CD4-positive, CD25-positive, alpha-beta regulatory T cell (primary cell): ENCODE measurements around the gene ALG14. TPM values are rescaled to one million over a fixed set of nuclear protein-coding genes. Genes with fewer than 3 reads are reported as not detected.

Experiments used
- ATAC-seq, 2 donors: fragments of 150-1000 bp; cut with Tn5 transposase; one replicate each; pipeline ENCODE4 v1.10.0; 2021; ENCODE audit warnings: low read depth in 2 of 2, moderate number of reproducible peaks in 2 of 2, moderate library complexity in 1 of 2
- DNase-seq, 3 donors: peaks; one replicate each; pipeline versions ENCODE4 v3.0.0 to v3.0.0-alpha.2; 2012 to 2022; ENCODE audit warnings: mixed read lengths in 1 of 3
- H3K27ac ChIP-seq: one replicate; pipeline ENCODE4 v1.7.0; 2013; ENCODE audit warnings: mild to moderate bottlenecking, low read length; ENCODE audit not compliant: insufficient read depth, poor library complexity, severe bottlenecking
- H3K27me3 ChIP-seq: one replicate; pipeline ENCODE4 v1.7.0; 2013; ENCODE audit warnings: low read length; ENCODE audit not compliant: control insufficient read depth, insufficient read depth
- H3K36me3 ChIP-seq: one replicate; pipeline ENCODE4 v1.7.0; 2013; ENCODE audit warnings: mild to moderate bottlenecking, low read length, moderate library complexity; ENCODE audit not compliant: control insufficient read depth, insufficient read depth
- H3K4me1 ChIP-seq: 2 replicates; pipeline ENCODE4 v1.7.0; 2013; ENCODE audit warnings: mild to moderate bottlenecking, low read length; ENCODE audit not compliant: insufficient read depth, control insufficient read depth, poor library complexity, severe bottlenecking
- H3K4me3 ChIP-seq: one replicate; pipeline ENCODE4 v1.7.0; 2013; ENCODE audit warnings: low read depth, mild to moderate bottlenecking, low read length, moderate library complexity
- H3K9me3 ChIP-seq, 2 experiments: 1 replicate in 1 of 2; 2 replicates in 1 of 2; pipeline ENCODE4 v1.7.0; 2013; ENCODE audit warnings: low read length in 2 of 2, mild to moderate bottlenecking in 1 of 2, moderate library complexity in 1 of 2; ENCODE audit not compliant: control insufficient read depth in 2 of 2
- H3K27ac Mint-ChIP-seq, 3 donors: one replicate each; pipeline ENCODE4 v1.8.0; 2020 to 2022; ENCODE audit warnings: mild to moderate bottlenecking in 3 of 3, mixed read lengths in 3 of 3, moderate library complexity in 2 of 3
- H3K27me3 Mint-ChIP-seq: one replicate; pipeline ENCODE4 v1.8.0; 2022; ENCODE audit warnings: mild to moderate bottlenecking, mixed read lengths
- H3K36me3 Mint-ChIP-seq: one replicate; pipeline ENCODE4 v1.8.0; 2020; ENCODE audit warnings: mixed read lengths
- H3K4me1 Mint-ChIP-seq, 4 donors: one replicate each; pipeline ENCODE4 v1.8.0; 2020 to 2022; ENCODE audit warnings: mixed read lengths in 4 of 4, mild to moderate bottlenecking in 1 of 4
- H3K4me3 Mint-ChIP-seq, 4 donors: one replicate each; pipeline ENCODE4 v1.8.0; 2020 to 2022; ENCODE audit warnings: mild to moderate bottlenecking in 4 of 4, mixed read lengths in 4 of 4, moderate library complexity in 3 of 4
- H3K9me3 Mint-ChIP-seq, 7 donors: one replicate each; pipeline ENCODE4 v1.8.0; 2020 to 2022; ENCODE audit warnings: mixed read lengths in 7 of 7, mild to moderate bottlenecking in 3 of 7, moderate library complexity in 2 of 7
- polyA plus RNA-seq, 4 donors: library from polyadenylated mRNA; unstranded; fragments of 300-500 nt; fragmentation: Illumina TruSeq; gene quantifications; one replicate each; pipeline ENCODE4 v1.2.3, GENCODE V29; 2021
- total RNA-seq: library from RNA; stranded (reverse); gene quantifications from one replicate; pipeline ENCODE4 v1.2.3, GENCODE V29; 2022

Gene ALG14
- total and polyA plus RNA-seq, 5 donors from 2014 or later = 1.2 to 11.0 (median 5.7) TPM

GRCh38 chr1:95018602-95019369, 54.0 kb downstream of the ALG14 start:
- Histone ChIP-seq H3K36me3 (no peaks in the 10 kb centered on the region), H3K27me3 (no peaks in the 10 kb centered on the region), H3K9me3 (no peaks in the 10 kb centered on the region), H3K27ac (no peak overlapping the region), H3K4me3 (no peak overlapping the region), H3K4me1 (no peaks in the 10 kb centered on the region)
- Mint-ChIP-seq H3K36me3 (peaks cover 21% of the 10 kb centered on the region), H3K27me3 (no peaks in the 10 kb centered on the region), H3K27ac (no peak overlapping the region), H3K4me3 (no peak overlapping the region), H3K9me3 (no peaks in the 10 kb centered on the region), H3K4me1 (no peaks in the 10 kb centered on the region)
- DNase-seq = no peak
- ATAC-seq = no peak

- no peaks in the 10 kb centered on the region for H3K27me3 ChIP-seq
- Mint-ChIP-seq H3K9me3 (no peaks in the 10 kb centered on the region), H3K27me3 (no peaks in the 10 kb centered on the region), H3K27ac (no peak overlapping the region), H3K4me3 (no peak overlapping the region), H3K4me1 (no peaks in the 10 kb centered on the region), H3K36me3 (peaks cover 21% of the 10 kb centered on the region)
- H3K36me3 ChIP-seq = no peaks in the 10 kb centered on the region
- DNase-seq (no peak), ATAC-seq (no peak)
- no peaks in the 10 kb centered on the region for H3K9me3 ChIP-seq
- no peak overlapping the region for H3K4me3 ChIP-seq
- H3K27ac ChIP-seq = no peak overlapping the region
- no peaks in the 10 kb centered on the region for H3K4me1 ChIP-seq
Measured at GRCh38 chr1:95017775-95018174, 55.0 kb downstream of the ALG14 start.

GRCh38 chr1:95015076-95015475, 57.7 kb downstream of the ALG14 start:
- no peak overlapping the region for H3K4me3 ChIP-seq
- H3K36me3 ChIP-seq = no peaks in the 10 kb centered on the region
- no peak for ATAC-seq
- peaks cover 6% of the 10 kb centered on the region for H3K36me3 Mint-ChIP-seq
- no peak for DNase-seq
- H3K9me3 Mint-ChIP-seq = no peaks in the 10 kb centered on the region
- H3K27me3 ChIP-seq = no peaks in the 10 kb centered on the region
- no peaks in the 10 kb centered on the region for H3K9me3 ChIP-seq
- H3K4me1 ChIP-seq = no peaks in the 10 kb centered on the region
- H3K27ac ChIP-seq = no peak overlapping the region
- no peak overlapping the region for H3K4me3 Mint-ChIP-seq
- no peak overlapping the region for H3K27ac Mint-ChIP-seq
- H3K4me1 Mint-ChIP-seq = no peaks in the 10 kb centered on the region
- no peaks in the 10 kb centered on the region for H3K27me3 Mint-ChIP-seq

- no peaks in the 10 kb centered on the region for H3K4me1 ChIP-seq
- H3K4me3 ChIP-seq = no peak overlapping the region
- Mint-ChIP-seq H3K9me3 (no peaks in the 10 kb centered on the region), H3K27ac (no peak overlapping the region), H3K4me1 (no peaks in the 10 kb centered on the region), H3K36me3 (peaks cover 6% of the 10 kb centered on the region), H3K4me3 (no peak overlapping the region), H3K27me3 (no peaks in the 10 kb centered on the region)
- H3K36me3 ChIP-seq = no peaks in the 10 kb centered on the region
- no peak for DNase-seq
- no peaks in the 10 kb centered on the region for H3K27me3 ChIP-seq
- no peaks in the 10 kb centered on the region for H3K9me3 ChIP-seq
- H3K27ac ChIP-seq = no peak overlapping the region
- no peak for ATAC-seq
Measured at GRCh38 chr1:95013950-95014574, 58.7 kb downstream of the ALG14 start.

- H3K9me3 Mint-ChIP-seq = no peaks in the 10 kb centered on the region
- H3K4me1 Mint-ChIP-seq = no peaks in the 10 kb centered on the region
- H3K27me3 Mint-ChIP-seq = no peaks in the 10 kb centered on the region
- Histone ChIP-seq H3K9me3 (no peaks in the 10 kb centered on the region), H3K4me1 (no peaks in the 10 kb centered on the region), H3K27ac (no peak overlapping the region), H3K27me3 (no peaks in the 10 kb centered on the region), H3K36me3 (no peaks in the 10 kb centered on the region), H3K4me3 (no peak overlapping the region)
- ATAC-seq = no peak
- no peak overlapping the region for H3K27ac Mint-ChIP-seq
- no peak for DNase-seq
- peaks cover 6% of the 10 kb centered on the region for H3K36me3 Mint-ChIP-seq
- no peak overlapping the region for H3K4me3 Mint-ChIP-seq
Measured at GRCh38 chr1:95012389-95012788, 60.4 kb downstream of the ALG14 start.

- Histone ChIP-seq H3K36me3 (no peaks in the 10 kb centered on the region), H3K4me3 (no peak overlapping the region), H3K27ac (no peak overlapping the region), H3K9me3 (no peaks in the 10 kb centered on the region), H3K4me1 (no peaks in the 10 kb centered on the region), H3K27me3 (no peaks in the 10 kb centered on the region)
- no peaks in the 10 kb centered on the region for H3K27me3 Mint-ChIP-seq
- H3K27ac Mint-ChIP-seq = no peak overlapping the region
- ATAC-seq (no peak), DNase-seq (no peak)
- peaks cover 4% of the 10 kb centered on the region for H3K36me3 Mint-ChIP-seq
- H3K4me3 Mint-ChIP-seq = no peak overlapping the region
- no peaks in the 10 kb centered on the region for H3K9me3 Mint-ChIP-seq
- H3K4me1 Mint-ChIP-seq = no peaks in the 10 kb centered on the region
Measured at GRCh38 chr1:95010158-95010557, 62.6 kb downstream of the ALG14 start.

- Mint-ChIP-seq H3K27me3 (no peaks in the 10 kb centered on the region), H3K9me3 (no peaks in the 10 kb centered on the region), H3K4me3 (no peak overlapping the region), H3K4me1 (no peaks in the 10 kb centered on the region), H3K27ac (no peak overlapping the region), H3K36me3 (no peaks in the 10 kb centered on the region)
- Histone ChIP-seq H3K27ac (no peak overlapping the region), H3K9me3 (no peaks in the 10 kb centered on the region), H3K27me3 (no peaks in the 10 kb centered on the region), H3K36me3 (no peaks in the 10 kb centered on the region), H3K4me1 (no peaks in the 10 kb centered on the region), H3K4me3 (no peak overlapping the region)
- ATAC-seq (no peak), DNase-seq (no peak)
Measured at GRCh38 chr1:95007687-95008086, 65.1 kb downstream of the ALG14 start.

GRCh38 chr1:95006681-95007080, 66.1 kb downstream of the ALG14 start:
- no peak for ATAC-seq
- H3K4me1 ChIP-seq = no peaks in the 10 kb centered on the region
- Mint-ChIP-seq H3K4me3 (no peak overlapping the region), H3K9me3 (no peaks in the 10 kb centered on the region), H3K27me3 (no peaks in the 10 kb centered on the region), H3K36me3 (no peaks in the 10 kb centered on the region), H3K27ac (no peak overlapping the region), H3K4me1 (no peaks in the 10 kb centered on the region)
- no peaks in the 10 kb centered on the region for H3K27me3 ChIP-seq
- DNase-seq = no peak
- no peak overlapping the region for H3K27ac ChIP-seq
- H3K9me3 ChIP-seq = no peaks in the 10 kb centered on the region
- no peaks in the 10 kb centered on the region for H3K36me3 ChIP-seq
- H3K4me3 ChIP-seq = no peak overlapping the region
